COR-L47 (cell line): ENCODE data around the gene SPNS1.
"Not testable (repeated sequence)": the region's sequence is repeated elsewhere in the genome, so short reads cannot be mapped to it uniquely, and the experiment has no call there.

Experiments used
- DNase-seq: peaks from one replicate; lab custom pipeline; 2025; lab: John Stamatoyannopoulos, UW

Gene SPNS1

DNA sequence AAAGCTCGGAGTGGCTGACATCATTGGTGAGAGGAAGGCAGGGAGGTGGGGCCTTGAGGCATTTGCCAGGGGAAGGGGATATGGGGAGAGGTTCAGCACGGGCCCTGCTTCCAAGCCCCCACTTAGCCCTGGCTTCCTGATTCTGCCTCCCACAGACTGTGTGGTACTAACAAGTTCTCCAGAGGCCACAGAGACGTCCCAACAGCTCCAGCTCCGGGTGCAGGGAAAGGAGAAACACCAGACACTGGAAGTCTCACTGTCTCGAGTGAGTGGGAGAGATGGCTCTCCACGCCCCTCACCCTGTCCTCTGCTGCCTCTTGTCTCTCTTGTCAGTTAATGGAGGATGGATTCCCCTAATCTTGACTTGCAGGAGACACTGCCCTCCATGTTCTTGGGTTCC lies 15.7 kb upstream of the SPNS1 start:
- no peak for DNase-seq

DNA sequence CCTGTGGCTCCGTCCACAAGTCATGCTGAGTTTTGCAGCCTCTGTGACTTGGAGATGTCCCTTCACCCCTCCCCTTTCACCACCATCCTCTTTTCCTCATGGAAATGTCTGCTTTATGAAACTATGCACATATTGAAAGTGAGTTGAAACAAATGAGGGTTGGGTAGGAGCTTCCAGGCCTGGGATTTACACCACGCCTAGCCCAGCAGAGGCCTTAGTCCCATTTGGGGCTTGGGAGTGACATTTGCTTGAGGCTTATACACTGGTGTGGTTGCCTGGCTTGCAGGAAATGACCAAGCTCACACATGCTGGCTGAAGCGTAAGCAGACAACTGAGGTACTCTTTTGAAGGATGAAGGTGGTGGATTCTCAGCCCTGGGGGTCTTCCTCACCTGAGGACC lies 10.5 kb upstream of the SPNS1 start:
- DNase-seq, result no peak

DNA sequence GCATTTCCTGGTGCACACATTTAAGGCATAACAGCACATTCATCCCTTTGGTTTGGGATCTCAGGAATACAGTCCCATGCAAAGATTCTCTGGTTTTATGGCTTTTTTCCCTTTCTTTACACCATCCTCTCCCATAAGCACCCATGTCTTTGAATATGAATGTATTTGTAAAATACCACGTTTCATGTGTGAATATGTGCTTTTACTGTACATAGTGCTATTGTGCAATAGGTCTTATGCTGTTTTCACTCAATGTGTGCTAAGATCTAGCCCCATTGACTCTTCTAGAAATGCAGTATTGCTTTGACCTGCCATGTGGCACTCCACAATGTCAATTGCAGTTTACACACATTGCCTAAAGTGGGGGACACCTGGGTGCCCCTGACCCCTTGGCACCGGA lies 10.1 kb upstream of the SPNS1 start:
- no peak for DNase-seq

DNA sequence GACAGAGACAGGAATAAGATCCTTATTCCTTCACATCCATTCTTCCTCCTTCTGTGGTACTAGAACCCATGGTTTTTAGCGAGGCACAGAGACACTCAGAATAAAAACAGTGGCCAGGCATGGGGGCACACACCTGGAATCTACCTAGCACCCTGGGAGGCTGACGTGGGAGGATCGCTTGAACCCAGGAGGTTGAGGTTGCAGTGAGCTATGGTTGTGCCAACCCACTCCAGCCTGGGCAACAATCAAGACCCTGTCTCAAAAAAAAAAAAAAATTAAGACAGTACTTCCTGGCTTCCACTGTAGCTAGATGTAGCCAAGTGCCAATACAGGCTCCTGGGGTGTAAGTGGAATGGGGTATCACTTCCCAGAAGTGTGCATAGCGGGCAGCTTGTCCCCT lies 7.4 kb upstream of the SPNS1 start:
- no peak for DNase-seq

DNA sequence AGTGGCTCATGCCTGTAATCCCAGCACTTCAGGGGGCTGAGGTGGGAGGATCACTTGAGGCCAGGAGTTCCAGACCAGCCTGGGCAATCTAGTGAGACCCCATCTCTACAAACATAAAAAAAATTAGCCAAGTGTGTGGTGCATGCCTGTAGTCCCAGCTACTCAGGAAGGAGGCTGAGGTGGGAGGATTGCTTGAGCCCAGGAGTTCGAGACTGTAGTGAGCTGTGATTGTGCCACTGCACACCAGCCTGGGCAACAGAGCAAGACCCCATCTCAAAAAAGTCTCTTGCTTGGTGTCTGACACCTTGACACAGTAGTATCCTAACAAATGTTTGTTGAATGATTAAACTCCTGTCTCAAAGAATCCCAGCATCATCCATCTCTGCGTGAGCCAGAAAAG lies 4.9 kb upstream of the SPNS1 start:
- not testable (repeated sequence) for DNase-seq

DNA sequence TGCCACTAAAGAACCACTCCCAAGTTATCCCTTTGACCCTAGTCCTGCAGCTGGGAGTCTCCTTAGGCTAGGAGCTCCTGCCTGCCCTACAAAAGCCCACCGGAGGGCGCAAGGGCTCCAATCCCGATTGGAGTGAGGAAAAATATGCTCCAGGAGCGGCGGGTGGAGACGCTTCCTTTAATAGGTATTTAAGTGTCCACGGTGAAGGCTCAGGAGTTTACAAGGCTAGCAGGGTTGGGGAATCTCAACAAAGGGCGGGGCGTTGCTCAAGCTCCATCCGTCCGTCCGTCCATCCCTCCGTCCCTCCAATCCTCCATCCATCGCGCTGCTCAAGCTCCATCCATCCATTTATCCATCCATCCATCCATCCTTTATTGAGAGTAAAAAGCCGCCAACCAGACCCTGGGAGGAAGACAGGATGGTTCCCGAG lies 556 bp upstream of the SPNS1 start:
- peak; percentile 39 for DNase-seq

DNA sequence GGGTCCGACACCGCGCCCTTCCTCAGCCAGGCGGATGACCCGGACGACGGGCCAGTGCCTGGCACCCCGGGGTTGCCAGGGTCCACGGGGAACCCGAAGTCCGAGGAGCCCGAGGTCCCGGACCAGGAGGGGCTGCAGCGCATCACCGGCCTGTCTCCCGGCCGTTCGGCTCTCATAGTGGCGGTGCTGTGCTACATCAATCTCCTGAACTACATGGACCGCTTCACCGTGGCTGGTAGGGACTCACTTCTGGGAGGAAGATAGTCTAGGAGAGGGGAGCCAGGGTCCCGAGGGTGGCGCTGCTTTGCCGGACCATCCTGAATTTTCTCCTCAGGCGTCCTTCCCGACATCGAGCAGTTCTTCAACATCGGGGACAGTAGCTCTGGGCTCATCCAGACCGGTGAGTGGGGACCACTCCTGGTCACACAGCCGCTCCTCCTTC lies 601 bp downstream of the SPNS1 start:
- no peak for DNase-seq

DNA sequence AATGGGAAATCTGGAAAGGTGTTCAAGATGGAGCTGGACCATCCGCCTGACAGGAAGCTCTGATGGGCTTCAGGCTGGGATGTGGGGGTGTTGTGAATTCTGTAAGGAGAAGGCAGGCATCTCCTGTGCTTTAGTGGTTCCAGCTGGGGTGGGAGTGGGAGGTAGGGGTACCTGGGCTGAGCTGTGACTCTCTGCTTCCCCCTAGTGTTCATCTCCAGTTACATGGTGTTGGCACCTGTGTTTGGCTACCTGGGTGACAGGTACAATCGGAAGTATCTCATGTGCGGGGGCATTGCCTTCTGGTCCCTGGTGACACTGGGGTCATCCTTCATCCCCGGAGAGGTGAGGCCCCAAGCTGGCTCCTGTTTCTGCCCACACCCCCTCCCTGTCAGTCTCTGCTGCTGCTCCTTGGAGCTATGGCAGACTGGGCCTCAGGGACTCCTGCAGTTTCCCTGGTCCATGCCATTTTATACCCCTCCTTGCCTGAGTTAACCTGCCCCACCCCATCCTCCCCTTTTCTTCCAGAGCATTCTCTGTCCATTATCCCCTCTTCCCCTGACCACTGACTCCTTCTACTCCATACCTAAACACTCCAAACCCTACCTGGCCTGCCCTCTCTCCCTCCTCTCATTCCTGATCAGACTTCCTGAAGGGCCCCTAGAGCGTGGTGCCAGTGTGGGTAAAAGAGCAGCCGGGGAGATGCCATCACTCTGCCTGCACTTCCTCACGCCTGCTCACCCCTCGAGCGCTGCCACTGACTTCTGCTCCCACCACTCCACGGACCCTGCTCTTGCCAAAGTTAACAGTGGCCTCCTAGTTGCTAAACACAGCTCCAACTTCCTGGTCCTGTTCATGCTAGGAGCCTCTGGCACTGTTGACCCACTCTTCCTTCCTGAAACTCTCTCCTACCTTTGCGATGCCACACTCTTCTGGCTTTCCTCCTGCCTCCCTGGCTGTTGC lies 3.4 kb downstream of the SPNS1 start:
- no peak for DNase-seq

DNA sequence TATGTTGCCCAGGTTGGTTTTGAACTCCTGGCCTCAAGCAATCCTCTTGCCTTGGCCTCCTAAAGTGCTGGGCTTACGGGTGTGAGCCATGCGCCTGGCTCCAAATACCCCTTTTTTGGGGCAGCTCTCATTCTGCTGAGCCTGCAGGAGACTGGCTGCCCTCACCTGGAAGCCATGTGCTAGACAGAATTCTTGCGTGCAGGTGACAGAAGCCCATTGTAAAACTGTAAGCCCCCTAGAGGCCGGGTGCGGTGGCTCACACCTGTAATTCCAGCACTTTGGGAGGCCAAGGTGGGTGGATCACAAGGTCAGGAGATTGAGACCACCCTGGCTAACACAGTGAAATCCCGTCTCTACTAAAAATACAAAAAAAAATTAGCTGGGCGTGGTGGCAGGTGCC lies 5.8 kb downstream of the SPNS1 start:
- DNase-seq, result not testable (repeated sequence)

DNA sequence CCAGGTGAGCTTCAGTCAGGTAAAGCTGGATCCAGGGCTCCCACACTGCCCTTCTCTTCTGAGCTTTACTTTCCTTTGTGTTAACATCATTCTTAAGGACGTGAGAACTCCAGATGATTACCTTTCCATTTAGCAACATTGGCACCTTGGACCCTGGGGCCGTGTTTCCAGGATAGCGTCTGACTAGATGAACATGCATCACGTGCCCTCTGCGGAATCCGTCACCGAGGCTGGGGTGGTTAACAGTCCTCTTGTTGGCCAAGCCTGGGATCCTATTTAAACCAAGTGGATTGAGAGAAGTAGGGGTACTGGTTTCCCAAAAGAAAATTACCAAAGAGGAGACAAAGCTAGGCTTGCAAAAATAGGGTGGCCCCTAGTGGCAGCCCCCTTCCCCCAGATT lies 6.4 kb downstream of the SPNS1 start:
- no peak for DNase-seq

DNA sequence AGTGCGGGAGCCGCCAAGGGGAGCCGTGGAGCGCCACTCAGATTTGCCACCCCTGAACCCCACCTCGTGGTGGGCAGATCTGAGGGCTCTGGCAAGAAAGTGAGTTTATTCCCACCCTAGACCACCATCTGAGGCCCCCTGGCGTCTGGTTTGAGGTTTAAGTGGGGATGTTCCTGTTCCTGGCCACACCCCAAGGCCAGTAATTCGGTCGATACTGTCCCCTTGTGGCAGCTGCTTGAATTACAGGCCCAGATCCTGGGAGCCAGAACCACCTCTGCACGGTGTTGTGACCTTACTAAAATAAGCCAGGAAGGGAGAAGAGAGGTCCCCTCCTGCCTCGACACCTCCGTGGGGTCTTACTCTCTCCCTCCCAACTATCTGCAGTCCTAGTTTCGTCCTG lies 6.9 kb downstream of the SPNS1 start:
- no peak for DNase-seq

DNA sequence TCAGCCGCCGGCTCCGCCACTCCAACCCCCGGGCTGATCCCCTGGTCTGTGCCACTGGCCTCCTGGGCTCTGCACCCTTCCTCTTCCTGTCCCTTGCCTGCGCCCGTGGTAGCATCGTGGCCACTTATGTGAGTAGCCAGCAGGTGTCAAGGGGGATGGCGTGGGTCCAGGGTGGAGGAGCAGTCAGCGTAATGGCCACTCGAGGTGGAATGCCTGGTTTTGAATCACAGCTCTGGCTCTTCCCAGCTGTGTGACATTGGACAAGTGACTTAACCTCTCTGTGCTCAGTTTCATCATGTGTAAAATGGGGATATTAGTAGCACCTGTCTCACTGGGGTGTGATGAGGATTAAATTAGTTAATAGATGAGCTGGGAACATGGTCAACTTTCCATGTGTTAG lies 7.8 kb downstream of the SPNS1 start:
- no peak for DNase-seq

DNA sequence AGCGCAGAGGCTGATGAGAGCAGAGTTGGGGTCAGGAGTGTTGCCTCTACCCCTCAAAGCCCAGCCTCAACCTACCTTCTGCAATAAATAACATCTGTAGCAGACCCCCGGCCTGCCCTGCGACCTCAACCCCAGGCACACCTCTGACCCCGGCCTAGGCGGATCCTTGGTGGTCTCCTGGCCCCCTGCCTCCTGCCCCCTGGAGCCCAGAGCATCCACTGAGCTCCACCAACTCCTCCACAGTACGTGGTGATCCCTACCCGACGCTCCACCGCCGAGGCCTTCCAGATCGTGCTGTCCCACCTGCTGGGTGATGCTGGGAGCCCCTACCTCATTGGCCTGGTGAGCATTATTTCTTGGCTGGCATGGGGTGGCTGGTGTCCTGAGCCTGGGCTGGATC lies 8.4 kb downstream of the SPNS1 start:
- no peak for DNase-seq

DNA sequence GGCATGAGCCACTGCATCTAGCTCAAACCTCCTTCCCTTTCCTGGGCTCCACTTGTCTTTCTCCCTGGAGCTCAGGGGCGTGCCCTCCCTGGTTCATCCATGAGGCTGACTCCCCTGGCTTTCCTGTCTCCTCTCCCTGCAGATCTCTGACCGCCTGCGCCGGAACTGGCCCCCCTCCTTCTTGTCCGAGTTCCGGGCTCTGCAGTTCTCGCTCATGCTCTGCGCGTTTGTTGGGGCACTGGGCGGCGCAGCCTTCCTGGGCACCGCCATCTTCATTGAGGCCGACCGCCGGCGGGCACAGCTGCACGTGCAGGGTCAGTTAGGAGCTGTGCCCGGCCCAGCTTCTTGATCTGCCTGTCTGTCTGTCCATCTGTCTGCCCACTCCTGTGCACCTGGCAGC lies 9.1 kb downstream of the SPNS1 start:
- no peak for DNase-seq

DNA sequence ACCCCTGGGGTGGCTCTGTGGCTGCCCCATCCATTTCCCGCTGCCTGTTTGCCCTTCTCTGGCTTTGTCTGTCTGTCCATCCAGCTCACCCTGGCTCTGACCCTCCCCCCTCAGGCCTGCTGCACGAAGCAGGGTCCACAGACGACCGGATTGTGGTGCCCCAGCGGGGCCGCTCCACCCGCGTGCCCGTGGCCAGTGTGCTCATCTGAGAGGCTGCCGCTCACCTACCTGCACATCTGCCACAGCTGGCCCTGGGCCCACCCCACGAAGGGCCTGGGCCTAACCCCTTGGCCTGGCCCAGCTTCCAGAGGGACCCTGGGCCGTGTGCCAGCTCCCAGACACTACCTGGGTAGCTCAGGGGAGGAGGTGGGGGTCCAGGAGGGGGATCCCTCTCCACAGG lies 9.5 kb downstream of the SPNS1 start:
- no peak for DNase-seq

DNA sequence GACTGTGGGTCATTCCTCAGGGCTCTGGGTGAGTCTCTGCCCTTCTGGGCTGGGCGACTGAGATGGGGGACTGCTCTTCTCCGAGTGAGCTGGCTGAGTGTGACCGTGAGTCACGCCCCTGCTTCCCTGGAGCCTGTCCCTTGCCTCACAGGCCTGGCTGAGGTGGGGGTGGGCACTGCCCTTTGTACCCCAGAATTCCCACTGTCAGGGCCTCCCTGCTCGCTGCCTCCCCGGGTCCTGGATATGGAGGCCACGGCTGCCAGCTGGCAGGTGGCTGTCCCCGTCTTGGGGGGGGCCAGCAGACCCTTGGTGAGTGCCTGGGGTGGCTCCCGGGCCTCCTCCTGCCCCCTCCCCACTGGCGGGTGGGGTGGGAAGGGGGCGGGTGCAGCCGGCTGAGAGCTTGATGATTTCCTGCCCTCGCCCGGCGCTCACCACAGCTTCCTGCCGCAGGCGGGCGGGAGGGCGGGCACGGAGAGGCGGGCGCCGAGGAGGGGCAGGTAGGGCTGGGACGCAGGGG lies 10.1 kb downstream of the SPNS1 start, which contains the start of gene LAT:
Gene LAT, plus strand, starts transcription at position 434 of the 517 bp plus-strand sequence. CDS start 366 bp downstream, outside the sequence.
- no peak for DNase-seq

DNA sequence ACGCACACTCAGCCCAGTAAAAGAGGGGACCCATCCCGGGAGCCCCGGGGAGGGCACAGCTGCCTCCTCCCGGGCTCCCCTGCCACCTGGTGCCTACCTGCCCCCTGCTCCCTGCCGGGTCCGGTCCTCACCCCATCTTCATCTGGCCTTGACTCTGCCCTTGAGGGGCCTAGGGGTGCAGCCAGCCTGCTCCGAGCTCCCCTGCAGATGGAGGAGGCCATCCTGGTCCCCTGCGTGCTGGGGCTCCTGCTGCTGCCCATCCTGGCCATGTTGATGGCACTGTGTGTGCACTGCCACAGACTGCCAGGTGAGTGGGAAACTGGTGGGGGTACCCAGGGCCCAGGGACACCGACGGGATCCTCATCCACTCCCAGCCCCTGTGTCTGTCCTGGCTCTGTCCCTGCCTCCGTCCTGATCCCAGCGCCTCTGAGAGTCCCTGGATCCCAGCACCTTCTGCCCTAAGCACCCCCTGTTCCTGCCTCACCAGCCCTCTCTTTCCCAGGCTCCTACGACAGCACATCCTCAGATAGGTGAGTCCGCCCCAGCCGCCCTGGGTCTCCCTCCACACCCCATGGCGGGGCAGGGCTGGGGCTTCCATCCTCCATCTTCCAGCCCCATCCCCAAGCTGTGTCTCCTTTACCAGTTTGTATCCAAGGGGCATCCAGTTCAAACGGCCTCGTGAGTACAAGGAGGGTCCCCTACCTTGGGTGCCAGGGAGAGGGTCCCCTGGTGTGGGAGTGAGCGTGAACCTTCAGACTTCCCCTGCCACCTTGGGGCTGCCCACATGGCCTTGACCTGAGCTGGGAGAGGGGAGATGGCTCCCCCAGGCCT lies 10.8 kb downstream of the SPNS1 start:
- no peak for DNase-seq

DNA sequence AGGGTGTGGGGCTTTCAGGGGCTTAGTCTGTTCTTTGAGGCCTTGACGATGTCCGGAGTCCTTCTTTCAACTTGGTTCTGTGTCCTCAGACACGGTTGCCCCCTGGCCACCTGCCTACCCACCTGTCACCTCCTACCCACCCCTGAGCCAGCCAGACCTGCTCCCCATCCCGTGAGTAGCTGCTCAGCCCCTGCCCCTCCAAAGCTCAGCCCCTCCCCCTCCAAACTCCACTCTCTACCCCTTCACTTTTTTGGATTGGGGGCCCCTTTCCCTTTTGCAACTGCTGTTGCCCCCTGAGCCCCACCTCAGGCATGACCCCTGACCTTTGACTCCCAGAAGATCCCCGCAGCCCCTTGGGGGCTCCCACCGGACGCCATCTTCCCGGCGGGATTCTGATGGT lies 11.5 kb downstream of the SPNS1 start:
- no peak for DNase-seq

DNA sequence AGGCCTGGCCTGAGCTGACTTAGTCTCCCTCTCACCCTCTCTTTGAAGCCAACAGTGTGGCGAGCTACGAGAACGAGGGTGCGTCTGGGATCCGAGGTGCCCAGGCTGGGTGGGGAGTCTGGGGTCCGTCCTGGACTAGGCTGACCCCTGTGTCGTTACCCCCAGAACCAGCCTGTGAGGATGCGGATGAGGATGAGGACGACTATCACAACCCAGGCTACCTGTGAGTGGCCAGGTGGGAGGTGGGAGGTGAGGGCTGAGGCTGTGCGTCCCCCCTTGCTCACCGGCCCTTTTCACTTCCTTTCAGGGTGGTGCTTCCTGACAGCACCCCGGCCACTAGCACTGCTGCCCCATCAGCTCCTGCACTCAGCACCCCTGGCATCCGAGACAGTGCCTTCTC lies 11.9 kb downstream of the SPNS1 start:
- no peak for DNase-seq

DNA sequence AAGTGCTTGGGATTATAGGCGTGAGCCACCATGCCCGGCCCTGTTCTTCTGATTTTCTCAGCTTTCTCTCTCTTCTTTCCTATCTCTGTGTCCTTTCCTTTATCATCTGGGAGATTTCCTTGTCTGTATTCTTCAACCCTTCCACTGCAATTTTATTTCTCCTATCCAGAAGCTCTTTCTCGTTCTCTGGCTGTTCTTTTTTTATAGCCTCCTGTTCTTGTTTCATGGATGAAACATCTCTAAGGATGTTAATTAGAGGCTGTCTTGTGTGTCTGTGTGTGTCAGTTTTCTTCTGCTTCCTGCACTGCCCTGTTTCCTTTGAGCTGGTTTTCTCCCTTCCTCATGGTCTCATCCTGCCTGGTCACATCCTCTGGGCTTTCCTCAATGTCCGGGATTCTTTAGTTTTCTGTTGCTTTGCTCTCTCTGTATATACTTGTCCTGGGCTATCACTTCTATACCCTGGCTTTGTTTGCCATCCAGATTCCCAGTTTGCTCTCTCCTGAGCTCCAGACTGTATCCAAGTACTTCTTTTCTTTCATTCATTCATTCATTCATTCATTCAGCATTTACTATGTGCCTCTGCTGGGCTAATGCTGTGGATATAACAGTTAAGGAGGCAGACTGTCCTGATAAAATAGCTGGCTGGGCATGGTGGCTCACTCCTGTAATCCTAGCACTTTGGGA lies 12.7 kb downstream of the SPNS1 start:
- DNase-seq, result no peak

DNA sequence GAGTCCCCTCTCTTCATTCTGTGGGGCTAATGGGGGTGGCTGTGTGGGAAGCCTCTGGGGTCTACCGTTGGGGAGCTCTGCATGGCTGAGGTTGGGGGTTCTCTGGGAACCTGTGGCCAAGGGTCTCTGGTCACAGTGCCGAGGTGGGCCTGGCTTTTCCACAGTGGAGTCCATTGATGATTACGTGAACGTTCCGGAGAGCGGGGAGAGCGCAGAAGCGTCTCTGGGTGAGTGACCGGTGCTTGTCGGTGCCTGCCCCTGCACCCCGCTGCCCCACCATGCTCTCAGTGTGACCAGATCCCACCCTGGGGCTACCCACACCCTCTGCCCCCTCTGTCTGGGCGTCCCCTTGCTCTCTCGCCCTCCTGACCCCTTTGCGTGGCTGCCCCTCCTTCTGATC lies 14.8 kb downstream of the SPNS1 start:
- DNase-seq, result no peak
